HepG2 (cell line): ENCODE measurements around the gene RPL3. TPM values are rescaled to one million over a fixed set of nuclear protein-coding genes. Genes with fewer than 3 reads are reported as not detected.

ENCODE experiments used
- BHLHE40 ChIP-seq: IDR thresholded peaks from 2 replicates; pipeline ENCODE4 v1.6.1; 2011; ENCODE audit warnings: low read length, improper control_type of control experiment
- BRD4 ChIP-seq: sonication (generic); formaldehyde crosslinking; IDR thresholded peaks from 2 replicates; pipeline ENCODE4 v1.4.0; 2020; ENCODE audit warnings: missing genetic modification reagents
- DR1 ChIP-seq: sonication (generic); formaldehyde crosslinking; IDR thresholded peaks from 2 replicates; pipeline ENCODE4 v1.8.0; 2021; ENCODE audit warnings: mild to moderate bottlenecking, missing genetic modification reagents, inconsistent platforms
- ESRRA ChIP-seq: sonication (generic); formaldehyde crosslinking; IDR thresholded peaks from 2 replicates; pipeline ENCODE4 v1.5.1; 2020; ENCODE audit warnings: mild to moderate bottlenecking, low read depth, missing genetic modification reagents
- GPN1 ChIP-seq: sonication (generic); formaldehyde crosslinking; IDR thresholded peaks from 2 replicates; pipeline ENCODE4 v1.5.1; 2020; ENCODE audit warnings: missing genetic modification reagents, borderline replicate concordance
- HCFC1 ChIP-seq: fragments of 150-350 bp; IDR thresholded peaks from 2 replicates; pipeline ENCODE4 v1.6.1; 2014; ENCODE audit warnings: low read depth, low read length
- JARID2 ChIP-seq: sonication (generic); formaldehyde crosslinking; IDR thresholded peaks from 2 replicates; pipeline ENCODE4 v1.8.1; 2023; ENCODE audit warnings: missing genetic modification reagents, inconsistent platforms; ENCODE audit not compliant: insufficient replicate concordance
- JUNB ChIP-seq: sonication (generic); formaldehyde crosslinking; IDR thresholded peaks from 2 replicates; pipeline ENCODE4 v1.8.0; 2022; ENCODE audit warnings: missing genetic modification reagents, mild to moderate bottlenecking, borderline replicate concordance
- KDM1A ChIP-seq: IDR thresholded peaks from 2 replicates; pipeline ENCODE4 v1.6.1; 2016; ENCODE audit warnings: missing compliant biosample characterization
- MIER2 ChIP-seq: IDR thresholded peaks from 2 replicates; pipeline ENCODE4 v1.6.1; 2016; ENCODE audit warnings: missing biosample characterization, missing genetic modification reagents
- PCBP2 ChIP-seq: fragments of 200-400 bp; formaldehyde crosslinking; optimal IDR thresholded peaks from 2 replicates; pipeline ENCODE3; 2018; ENCODE audit warnings: low read length, low read depth; ENCODE audit not compliant: poor library complexity, severe bottlenecking
- PHF5A ChIP-seq: IDR thresholded peaks from one replicate; pipeline ENCODE4 v1.6.1; 2018; ENCODE audit warnings: low read depth, missing genetic modification reagents; ENCODE audit not compliant: unreplicated experiment
- POLR2AphosphoS5 ChIP-seq: IDR thresholded peaks from 2 replicates; pipeline ENCODE4 v1.6.1; 2012; ENCODE audit warnings: low read depth, low read length
- RAD51 ChIP-seq: fragments of 450-650 bp; IDR thresholded peaks from 2 replicates; pipeline ENCODE4 v1.6.1; 2016; ENCODE audit warnings: borderline replicate concordance
- RFXANK ChIP-seq: IDR thresholded peaks from 2 replicates; pipeline ENCODE4 v1.6.1; 2016
- SALL2 ChIP-seq: sonication (generic); formaldehyde crosslinking; IDR thresholded peaks from 2 replicates; pipeline ENCODE4 v1.8.1; 2023; ENCODE audit warnings: mild to moderate bottlenecking, missing genetic modification reagents, inconsistent platforms
- SMAD1 ChIP-seq: sonication (generic); formaldehyde crosslinking; IDR thresholded peaks from 2 replicates; pipeline ENCODE4 v1.4.0; 2020; ENCODE audit warnings: missing genetic modification reagents, low read depth, mild to moderate bottlenecking, borderline replicate concordance
- SMAD9 ChIP-seq: sonication (generic); formaldehyde crosslinking; IDR thresholded peaks from 2 replicates; pipeline ENCODE4 v1.5.1; 2020; ENCODE audit warnings: mild to moderate bottlenecking, missing genetic modification reagents
- STAG1 ChIP-seq: sonication (generic); formaldehyde crosslinking; IDR thresholded peaks from 2 replicates; pipeline ENCODE4 v1.4.0; 2020; ENCODE audit warnings: missing genetic modification reagents
- TP53 ChIP-seq: sonication (generic); formaldehyde crosslinking; conservative IDR thresholded peaks from 2 replicates; pipeline ENCODE4 v1.4.0; 2020; ENCODE audit warnings: missing genetic modification reagents
- ZC3H4 ChIP-seq: sonication (generic); formaldehyde crosslinking; IDR thresholded peaks from 2 replicates; pipeline ENCODE4 v1.4.0; 2020; ENCODE audit warnings: missing genetic modification reagents, borderline replicate concordance
- ZMYM2 ChIP-seq: sonication (generic); formaldehyde crosslinking; IDR thresholded peaks from 2 replicates; pipeline ENCODE4 v1.8.0; 2022; ENCODE audit warnings: mild to moderate bottlenecking, missing genetic modification reagents
- ZNF282 ChIP-seq: fragments of 450-650 bp; IDR thresholded peaks from 2 replicates; pipeline ENCODE4 v1.6.1; 2018; ENCODE audit not compliant: partially characterized antibody
- ZNF3 ChIP-seq: IDR thresholded peaks from 2 replicates; pipeline ENCODE4 v1.7.0; 2017; ENCODE audit warnings: inconsistent platforms
- ZNF615 ChIP-seq: sonication (generic); formaldehyde crosslinking; IDR thresholded peaks from 2 replicates; pipeline ENCODE4 v1.5.0; 2020; ENCODE audit warnings: mild to moderate bottlenecking, missing genetic modification reagents, borderline replicate concordance
- ZNF674 ChIP-seq: sonication (generic); formaldehyde crosslinking; IDR thresholded peaks from 2 replicates; pipeline ENCODE4 v1.5.0; 2020; ENCODE audit warnings: low read depth, mild to moderate bottlenecking, missing genetic modification reagents
- ZNF777 ChIP-seq: sonication (generic); formaldehyde crosslinking; IDR thresholded peaks from 2 replicates; pipeline ENCODE4 v1.4.0; 2020; ENCODE audit warnings: missing genetic modification reagents
- ZNF878 ChIP-seq: sonication (generic); formaldehyde crosslinking; IDR thresholded peaks from 2 replicates; pipeline ENCODE4 v1.8.1; 2023; ENCODE audit warnings: mild to moderate bottlenecking, missing genetic modification reagents, moderate library complexity
- ZSCAN25 ChIP-seq: sonication (generic); formaldehyde crosslinking; IDR thresholded peaks from 2 replicates; pipeline ENCODE4 v1.8.0; 2022; ENCODE audit warnings: mild to moderate bottlenecking, missing genetic modification reagents
- ZZZ3 ChIP-seq: sonication (generic); formaldehyde crosslinking; IDR thresholded peaks from 2 replicates; pipeline ENCODE4 v1.4.0; 2020; ENCODE audit warnings: missing genetic modification reagents, mild to moderate bottlenecking, borderline replicate concordance
- polyA plus RNA-seq, 8 experiments: library from polyadenylated mRNA; depleted of rRNA in 3 of 8; stranded (reverse) in 7 of 8; unstranded in 1 of 8; fragments of >200 nt; fragmentation: Illumina TruSeq in 4 of 8; extraction: Trizol in 4 of 8; gene quantifications; 2 replicates each; pipeline versions ENCODE4 v1.2.1 to v1.2.3, GENCODE V29; 2011 to 2016; ENCODE audit warnings: low read depth in 4 of 8, missing spikeins in 1 of 8, mixed read lengths in 1 of 8; ENCODE audit not compliant: insufficient read depth in 1 of 8
- total RNA-seq, 5 experiments: library from RNA; depleted of rRNA; stranded (reverse); fragments of >200 nt; fragmentation: Illumina TruSeq; extraction: Trizol; gene quantifications; 2 replicates each; pipeline ENCODE4 v1.2.3, GENCODE V29; 2016; ENCODE audit warnings: low read depth in 1 of 5
- TF ChIP-seq, protein P1 (sequence below): sonication (generic); formaldehyde crosslinking; IDR thresholded peaks from 2 replicates; pipeline ENCODE4 v1.4.0; 2020; ENCODE audit warnings: mild to moderate bottlenecking, missing genetic modification reagents
- TF ChIP-seq, protein P2 (sequence below): sonication (generic); formaldehyde crosslinking; IDR thresholded peaks from 2 replicates; pipeline ENCODE4 v1.4.0; 2020; ENCODE audit warnings: missing genetic modification reagents
- TF ChIP-seq, protein P3 (sequence below): sonication (generic); formaldehyde crosslinking; IDR thresholded peaks from 2 replicates; pipeline ENCODE4 v1.5.0; 2020; ENCODE audit warnings: mild to moderate bottlenecking, low read depth, missing genetic modification reagents, borderline replicate concordance
- TF ChIP-seq, protein P4 (sequence below): sonication (generic); formaldehyde crosslinking; IDR thresholded peaks from 2 replicates; pipeline ENCODE4 v1.8.0; 2022; ENCODE audit warnings: mild to moderate bottlenecking, missing genetic modification reagents, moderate library complexity

The RPL3 gene
- total and polyA plus RNA-seq, 2 of the 13 experiments (the other 11 are each of a cell fraction or from before 2014, with no cell fraction given) = 1,051 to 3,279 TPM

DNA sequence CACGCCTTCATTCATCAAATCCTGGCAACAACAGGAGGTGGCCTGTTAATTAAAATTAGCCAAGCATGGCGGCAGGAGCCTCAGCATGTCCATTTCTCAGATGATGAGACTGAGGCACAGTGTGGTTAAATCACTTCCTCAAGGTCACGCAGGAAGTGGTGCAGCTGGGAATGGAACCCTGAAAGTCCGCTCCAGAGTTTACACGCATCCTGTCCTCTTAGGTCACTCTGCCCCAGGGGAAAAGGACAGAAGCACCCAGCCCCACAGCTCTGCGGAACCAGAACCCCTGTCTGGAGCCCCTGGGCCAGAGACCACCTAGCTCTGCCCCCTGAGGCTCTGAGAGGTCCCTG, 19.6 kb downstream of the RPL3 start (continued):
- TF ChIP-seq ZNF674 (CRISPR knock-in tag) = no peak
- TF ChIP-seq ZMYM2 (CRISPR knock-in tag) = no peak
- no peak for TF ChIP-seq ZNF282
- no peak for TF ChIP-seq ZZZ3 (CRISPR knock-in tag)
- no peak for TF ChIP-seq ZNF777 (CRISPR knock-in tag)
- TF ChIP-seq ZC3H4 (CRISPR knock-in tag) = no peak
- no peak for TF ChIP-seq SMAD9
- no peak for TF ChIP-seq PCBP2
- TF ChIP-seq HCFC1 = no peak
- peak; percentile 99 for TF ChIP-seq KDM1A
- TF ChIP-seq SALL2 (CRISPR knock-in tag) = no peak
- TF ChIP-seq, protein P1, sequence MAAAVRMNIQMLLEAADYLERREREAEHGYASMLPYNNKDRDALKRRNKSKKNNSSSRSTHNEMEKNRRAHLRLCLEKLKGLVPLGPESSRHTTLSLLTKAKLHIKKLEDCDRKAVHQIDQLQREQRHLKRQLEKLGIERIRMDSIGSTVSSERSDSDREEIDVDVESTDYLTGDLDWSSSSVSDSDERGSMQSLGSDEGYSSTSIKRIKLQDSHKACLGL (CRISPR knock-in tag) = no peak
- TF ChIP-seq ESRRA = peak; percentile 94; the same call in 1 of the 2 replicates
- no peak for TF ChIP-seq DR1 (CRISPR knock-in tag)
- peak; percentile 31; the same call in 1 of the 2 replicates for TF ChIP-seq POLR2AphosphoS5
- 0 out of 2 replicates have a peak, but pooled peaks have one; percentile 3 for TF ChIP-seq ZSCAN25 (CRISPR knock-in tag)
- TF ChIP-seq TP53 (CRISPR knock-in tag) = no peak
- no peak for TF ChIP-seq GPN1 (CRISPR knock-in tag)
- TF ChIP-seq, protein P2, sequence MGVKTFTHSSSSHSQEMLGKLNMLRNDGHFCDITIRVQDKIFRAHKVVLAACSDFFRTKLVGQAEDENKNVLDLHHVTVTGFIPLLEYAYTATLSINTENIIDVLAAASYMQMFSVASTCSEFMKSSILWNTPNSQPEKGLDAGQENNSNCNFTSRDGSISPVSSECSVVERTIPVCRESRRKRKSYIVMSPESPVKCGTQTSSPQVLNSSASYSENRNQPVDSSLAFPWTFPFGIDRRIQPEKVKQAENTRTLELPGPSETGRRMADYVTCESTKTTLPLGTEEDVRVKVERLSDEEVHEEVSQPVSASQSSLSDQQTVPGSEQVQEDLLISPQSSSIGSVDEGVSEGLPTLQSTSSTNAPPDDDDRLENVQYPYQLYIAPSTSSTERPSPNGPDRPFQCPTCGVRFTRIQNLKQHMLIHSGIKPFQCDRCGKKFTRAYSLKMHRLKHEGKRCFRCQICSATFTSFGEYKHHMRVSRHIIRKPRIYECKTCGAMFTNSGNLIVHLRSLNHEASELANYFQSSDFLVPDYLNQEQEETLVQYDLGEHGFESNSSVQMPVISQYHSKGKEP = no peak
- TF ChIP-seq RAD51 = no peak
- TF ChIP-seq, protein P3, sequence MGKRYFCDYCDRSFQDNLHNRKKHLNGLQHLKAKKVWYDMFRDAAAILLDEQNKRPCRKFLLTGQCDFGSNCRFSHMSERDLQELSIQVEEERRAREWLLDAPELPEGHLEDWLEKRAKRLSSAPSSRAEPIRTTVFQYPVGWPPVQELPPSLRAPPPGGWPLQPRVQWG (CRISPR knock-in tag) = no peak
- no peak; the same call in 1 of the 2 replicates for TF ChIP-seq SMAD1 (CRISPR knock-in tag)
- no peak for TF ChIP-seq JUNB
- TF ChIP-seq ZNF615 (CRISPR knock-in tag) = no peak
- TF ChIP-seq PHF5A (CRISPR knock-in tag) = no peak
- TF ChIP-seq BRD4 (CRISPR knock-in tag) = no peak
- no peak for TF ChIP-seq MIER2
- TF ChIP-seq, protein P4, sequence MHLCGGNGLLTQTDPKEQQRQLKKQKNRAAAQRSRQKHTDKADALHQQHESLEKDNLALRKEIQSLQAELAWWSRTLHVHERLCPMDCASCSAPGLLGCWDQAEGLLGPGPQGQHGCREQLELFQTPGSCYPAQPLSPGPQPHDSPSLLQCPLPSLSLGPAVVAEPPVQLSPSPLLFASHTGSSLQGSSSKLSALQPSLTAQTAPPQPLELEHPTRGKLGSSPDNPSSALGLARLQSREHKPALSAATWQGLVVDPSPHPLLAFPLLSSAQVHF = no peak
- TF ChIP-seq ZNF878 (CRISPR knock-in tag) = no peak
- TF ChIP-seq RFXANK = no peak
- TF ChIP-seq STAG1 = no peak
- no peak for TF ChIP-seq JARID2
- no peak for TF ChIP-seq ZNF3 (CRISPR knock-in tag)
- TF ChIP-seq BHLHE40 = no peak
